T-cell (primary cell): Measurements from ENCODE around the gene GUCD1. TPM values are rescaled to one million over a fixed set of nuclear protein-coding genes. Genes with fewer than 3 reads are reported as not detected.

Source experiments
- ATAC-seq, 4 experiments: fragments of 200-7000 bp in 3 of 4; fragments of 150-1000 bp in 1 of 4; cut with Tn5 transposase; replicated peaks in 1 of 4; 1 replicate in 3 of 4; 2 replicates in 1 of 4; pipeline ENCODE4 v1.10.0; 2021; ENCODE audit warnings: moderate library complexity in 3 of 4, mild to moderate bottlenecking in 2 of 4, moderate number of reproducible peaks in 1 of 4
- CTCF ChIA-PET, 2 donors: fragments of 300-600 bp; sonication (Branson Sonifier 250); formaldehyde crosslinking; loops; one replicate each; lab custom pipeline; 2022; ENCODE audit warnings: antibody characterized with exemption in 2 of 2; lab: Charles Lee
- POLR2A ChIA-PET, 2 donors: fragments of 300-600 bp; sonication (Branson Sonifier 250); formaldehyde crosslinking; loops; one replicate each; lab custom pipeline; 2022; ENCODE audit warnings: antibody characterized with exemption in 2 of 2; lab: Charles Lee
- DNase-seq, 35 experiments: peaks; one replicate each; pipeline versions ENCODE4 v3.0.0 to v3.0.0-alpha.2; 2013 to 2023
- H3K27ac ChIP-seq: one replicate; pipeline ENCODE4 v1.5.1; 2013; ENCODE audit warnings: low read length
- H3K27me3 ChIP-seq, 2 experiments: replicated peaks in 1 of 2; 1 replicate in 1 of 2; 2 replicates in 1 of 2; pipeline versions ENCODE4 v1.6.1 to v1.7.0; 2013; ENCODE audit warnings: low read length in 1 of 2, mixed read lengths in 1 of 2; ENCODE audit not compliant: control insufficient read depth in 2 of 2, insufficient read depth in 2 of 2; ENCODE audit errors: extremely low read depth in 1 of 2
- H3K36me3 ChIP-seq, 2 donors: 1 replicate in 1 of 2; 2 replicates in 1 of 2; pipeline versions ENCODE4 v1.6.1 to v1.7.0; 2013; ENCODE audit warnings: low read length in 1 of 2; ENCODE audit not compliant: control insufficient read depth in 2 of 2, insufficient read depth in 1 of 2; ENCODE audit errors: extremely low read depth in 1 of 2
- H3K4me1 ChIP-seq, 2 experiments: 1 replicate in 1 of 2; 2 replicates in 1 of 2; pipeline versions ENCODE4 v1.6.1 to v1.7.0; 2013; ENCODE audit warnings: low read length in 2 of 2, mixed read lengths in 1 of 2; ENCODE audit not compliant: insufficient read depth in 2 of 2, control insufficient read depth in 1 of 2; ENCODE audit errors: extremely low read depth in 1 of 2
- H3K4me3 ChIP-seq, 2 donors: 1 replicate in 1 of 2; 2 replicates in 1 of 2; pipeline versions ENCODE4 v1.5.1 to v1.7.0; 2013; ENCODE audit warnings: mild to moderate bottlenecking in 2 of 2, low read length in 1 of 2, moderate library complexity in 1 of 2; ENCODE audit not compliant: control insufficient read depth in 1 of 2; ENCODE audit errors: extremely low read depth in 1 of 2
- H3K9me3 ChIP-seq: 2 replicates; pipeline ENCODE4 v1.7.0; 2013
- H3K27ac Mint-ChIP-seq, 2 donors: one replicate each; pipeline ENCODE4 v1.8.0; 2020 to 2021; ENCODE audit warnings: mild to moderate bottlenecking in 2 of 2, mixed read lengths in 2 of 2
- H3K27me3 Mint-ChIP-seq, 2 donors: one replicate each; pipeline ENCODE4 v1.8.0; 2021 to 2022; ENCODE audit warnings: mixed read lengths in 2 of 2
- H3K36me3 Mint-ChIP-seq: one replicate; pipeline ENCODE4 v1.8.0; 2021; ENCODE audit warnings: mixed read lengths
- H3K4me1 Mint-ChIP-seq, 3 donors: one replicate each; pipeline ENCODE4 v1.8.0; 2020 to 2022; ENCODE audit warnings: mixed read lengths in 3 of 3, mild to moderate bottlenecking in 1 of 3
- H3K4me3 Mint-ChIP-seq, 3 donors: one replicate each; pipeline ENCODE4 v1.8.0; 2020 to 2022; ENCODE audit warnings: mild to moderate bottlenecking in 3 of 3, mixed read lengths in 3 of 3, moderate library complexity in 3 of 3
- H3K9me3 Mint-ChIP-seq, 3 donors: one replicate each; pipeline ENCODE4 v1.8.0; 2020 to 2022; ENCODE audit warnings: mixed read lengths in 3 of 3
- WGBS: methylation state at CpG from one replicate; pipeline ENCODE4 v1.1.5; 2013; ENCODE audit warnings: missing lambda C conversion rate; ENCODE audit not compliant: insufficient coverage; 5-methylcytosine and 5-hydroxymethylcytosine counted together
- total RNA-seq, 35 experiments: library from RNA in 6 of 35; stranded (reverse) in 6 of 35; fragments of 120-200 nt in 1 of 35; gene quantifications; one replicate each; pipeline versions ENCODE4 v1.2.1 to v1.2.4 and lab custom pipeline; 2013 to 2026

GUCD1 gene
- total RNA-seq, 5 donors from 2014 or later (not counting 1 experiment from before 2014, with no cell fraction given): 51.2 to 81.8 (median 73.0) TPM

- Mint-ChIP-seq H3K27ac (no peak overlapping the region), H3K9me3 (no peaks in the 10 kb centered on the region), H3K36me3 (peaks cover 3% of the 10 kb centered on the region), H3K4me3 (no peak overlapping the region), H3K27me3 (no peaks in the 10 kb centered on the region), H3K4me1 (no peaks in the 10 kb centered on the region)
- Histone ChIP-seq H3K4me1 (no peaks in the 10 kb centered on the region), H3K36me3 (no peaks in the 10 kb centered on the region), H3K27me3 (peaks cover 0 to 7% of the 10 kb centered on the region in 2 experiments), H3K27ac (no peak overlapping the region), H3K9me3 (no peaks in the 10 kb centered on the region), H3K4me3 (no peak overlapping the region)
- POLR2A ChIA-PET: no interaction called here
- CTCF ChIA-PET: no interaction called here
- 93% methylated on average over 22 of the region's 24 CpGs for WGBS
- DNase-seq: no peak
- no peak for ATAC-seq
These were observed 31.1 kb upstream of the GUCD1 start for GRCh38 chr22:24585927-24586546.

- Mint-ChIP-seq H3K4me1 (no peaks in the 10 kb centered on the region), H3K4me3 (no peak overlapping the region), H3K27me3 (no peaks in the 10 kb centered on the region), H3K27ac (no peak overlapping the region), H3K9me3 (no peaks in the 10 kb centered on the region), H3K36me3 (peaks cover 3% of the 10 kb centered on the region)
- ChIA-PET CTCF (no interaction called here), POLR2A (no interaction called here)
- DNase-seq: no peak
- H3K27me3 ChIP-seq: peaks cover 0 to 3% of the 10 kb centered on the region in 2 experiments
- no peak for ATAC-seq
- H3K9me3 ChIP-seq: no peaks in the 10 kb centered on the region
- H3K4me3 ChIP-seq: no peak overlapping the region
- no peak overlapping the region for H3K27ac ChIP-seq
- no peaks in the 10 kb centered on the region for H3K36me3 ChIP-seq
- no peaks in the 10 kb centered on the region for H3K4me1 ChIP-seq
- WGBS: 91% methylated on average over 3 of the region's 3 CpGs
These were observed 30.5 kb upstream of the GUCD1 start for GRCh38 chr22:24585461-24585860.

- 83% methylated on average over 9 of the region's 10 CpGs for WGBS
- POLR2A ChIA-PET: no interaction called here
- CTCF ChIA-PET: no interaction called here
These were observed 30.0 kb upstream of the GUCD1 start for GRCh38 chr22:24584871-24585411.

GRCh38 chr22:24584166-24584790 is 29.3 kb upstream of the GUCD1 start:
- Mint-ChIP-seq H3K36me3 (peaks cover 3% of the 10 kb centered on the region), H3K27me3 (no peaks in the 10 kb centered on the region), H3K9me3 (no peaks in the 10 kb centered on the region), H3K27ac (no peak overlapping the region), H3K4me1 (peaks cover 0 to 2% (median 0%) of the 10 kb centered on the region in 3 donors), H3K4me3 (no peak overlapping the region)
- no peak for ATAC-seq
- no peak for DNase-seq
- no peak overlapping the region for H3K4me3 ChIP-seq
- H3K27me3 ChIP-seq: peaks cover 0 to 3% of the 10 kb centered on the region in 2 experiments
- no peak overlapping the region for H3K27ac ChIP-seq
- ChIA-PET CTCF (interaction anchor here in 1 of 2 donors (0.9 kb wide), 1 partner anchor 12 kb away, joined by 3 read pairs; no protein-coding TSS in a partner anchor), POLR2A (no interaction called here)
- no peaks in the 10 kb centered on the region for H3K36me3 ChIP-seq
- no peaks in the 10 kb centered on the region for H3K9me3 ChIP-seq
- 92% methylated on average over 2 of the region's 5 CpGs for WGBS
- no peaks in the 10 kb centered on the region for H3K4me1 ChIP-seq

More at GRCh38 chr22:24584871-24585411, 30.0 kb upstream of the GUCD1 start:
- no peak overlapping the region for H3K27ac ChIP-seq
- DNase-seq: no peak
- no peaks in the 10 kb centered on the region for H3K9me3 ChIP-seq
- H3K27ac Mint-ChIP-seq: no peak overlapping the region
- no peak for ATAC-seq
- peaks cover 0 to 3% of the 10 kb centered on the region in 2 experiments for H3K27me3 ChIP-seq
- no peak overlapping the region for H3K4me3 Mint-ChIP-seq
- no peak overlapping the region for H3K4me3 ChIP-seq
- H3K36me3 Mint-ChIP-seq: peaks cover 3% of the 10 kb centered on the region
- no peaks in the 10 kb centered on the region for H3K9me3 Mint-ChIP-seq
- no peaks in the 10 kb centered on the region for H3K36me3 ChIP-seq
- no peaks in the 10 kb centered on the region for H3K27me3 Mint-ChIP-seq
- H3K4me1 Mint-ChIP-seq: no peaks in the 10 kb centered on the region
- H3K4me1 ChIP-seq: no peaks in the 10 kb centered on the region

GRCh38 chr22:24583221-24584165 is 28.6 kb upstream of the GUCD1 start:
- no peaks in the 10 kb centered on the region for H3K9me3 ChIP-seq
- Mint-ChIP-seq H3K27ac (no peak overlapping the region), H3K4me3 (no peak overlapping the region), H3K4me1 (peaks cover 0 to 9% (median 0%) of the 10 kb centered on the region in 3 donors), H3K9me3 (no peaks in the 10 kb centered on the region), H3K36me3 (peaks cover 3% of the 10 kb centered on the region), H3K27me3 (no peaks in the 10 kb centered on the region)
- WGBS: 84% methylated on average over 15 of the region's 19 CpGs
- no peak overlapping the region for H3K27ac ChIP-seq
- H3K27me3 ChIP-seq: no peaks in the 10 kb centered on the region
- H3K4me3 ChIP-seq: no peak overlapping the region
- no peaks in the 10 kb centered on the region for H3K36me3 ChIP-seq
- DNase-seq: no peak
- ChIA-PET POLR2A (no interaction called here), CTCF (interaction anchor here in 1 of 2 donors (0.9 kb wide), 1 partner anchor 13 kb away, joined by 3 read pairs; no protein-coding TSS in a partner anchor)
- no peak for ATAC-seq
- H3K4me1 ChIP-seq: no peaks in the 10 kb centered on the region
